Omental fat pad (tissue), 4 donors: ENCODE measurements around the gene RB1. TPM values are rescaled to one million over a fixed set of nuclear protein-coding genes. Genes with fewer than 3 reads are reported as not detected.

Source experiments
- ATAC-seq: fragments of 150-250 bp; one replicate; pipeline ENCODE4 v1.9.1; 2016; ENCODE audit warnings: mild to moderate bottlenecking, moderate library complexity; ENCODE audit not compliant: low FRiP score
- DNase-seq: peaks from one replicate; pipeline ENCODE4 v3.0.0-alpha.2; 2019; ENCODE audit warnings: low spot score
- CTCF ChIP-seq, 3 donors: fragments of 450-650 bp; IDR thresholded peaks; one replicate each; pipeline ENCODE4 v1.5.1; 2016 to 2017; ENCODE audit warnings: antibody characterized with exemption in 3 of 3, mild to moderate bottlenecking in 3 of 3, moderate library complexity in 2 of 3
- total RNA-seq, 4 donors: library from RNA; depleted of rRNA; stranded (reverse); fragments of >200 nt; gene quantifications; one replicate each; pipeline ENCODE4 v1.1.0, GENCODE V29; 2016

RB1 gene
- total RNA-seq, result 10 to 100 TPM; 26.5 to 42.6 (median 37.5) TPM

DNA sequence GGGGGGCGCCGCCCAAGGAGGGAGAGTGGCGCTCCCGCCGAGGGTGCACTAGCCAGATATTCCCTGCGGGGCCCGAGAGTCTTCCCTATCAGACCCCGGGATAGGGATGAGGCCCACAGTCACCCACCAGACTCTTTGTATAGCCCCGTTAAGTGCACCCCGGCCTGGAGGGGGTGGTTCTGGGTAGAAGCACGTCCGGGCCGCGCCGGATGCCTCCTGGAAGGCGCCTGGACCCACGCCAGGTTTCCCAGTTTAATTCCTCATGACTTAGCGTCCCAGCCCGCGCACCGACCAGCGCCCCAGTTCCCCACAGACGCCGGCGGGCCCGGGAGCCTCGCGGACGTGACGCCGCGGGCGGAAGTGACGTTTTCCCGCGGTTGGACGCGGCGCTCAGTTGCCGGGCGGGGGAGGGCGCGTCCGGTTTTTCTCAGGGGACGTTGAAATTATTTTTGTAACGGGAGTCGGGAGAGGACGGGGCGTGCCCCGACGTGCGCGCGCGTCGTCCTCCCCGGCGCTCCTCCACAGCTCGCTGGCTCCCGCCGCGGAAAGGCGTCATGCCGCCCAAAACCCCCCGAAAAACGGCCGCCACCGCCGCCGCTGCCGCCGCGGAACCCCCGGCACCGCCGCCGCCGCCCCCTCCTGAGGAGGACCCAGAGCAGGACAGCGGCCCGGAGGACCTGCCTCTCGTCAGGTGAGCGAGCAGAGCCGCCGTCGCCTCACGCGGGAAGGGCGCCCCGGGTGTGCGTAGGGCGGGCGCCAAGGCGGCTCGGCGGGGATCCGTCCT, at the start of gene RB1:
TSS of gene RB1 (plus strand) at position 393 of the 784 bp plus-strand sequence. CDS start at position 555, 162 bp downstream.
- ATAC-seq (peak; percentile 94), DNase-seq (peak; percentile 93)
- no peak for TF ChIP-seq CTCF (IDR thresholded peaks at IDR 0.05)

- ATAC-seq (no peak), DNase-seq (no peak)
- TF ChIP-seq CTCF (IDR thresholded peaks at IDR 0.05), result no peak
These were observed 49.7 kb upstream of the RB1 start for GRCh38 chr13:48253849-48254248.

DNA sequence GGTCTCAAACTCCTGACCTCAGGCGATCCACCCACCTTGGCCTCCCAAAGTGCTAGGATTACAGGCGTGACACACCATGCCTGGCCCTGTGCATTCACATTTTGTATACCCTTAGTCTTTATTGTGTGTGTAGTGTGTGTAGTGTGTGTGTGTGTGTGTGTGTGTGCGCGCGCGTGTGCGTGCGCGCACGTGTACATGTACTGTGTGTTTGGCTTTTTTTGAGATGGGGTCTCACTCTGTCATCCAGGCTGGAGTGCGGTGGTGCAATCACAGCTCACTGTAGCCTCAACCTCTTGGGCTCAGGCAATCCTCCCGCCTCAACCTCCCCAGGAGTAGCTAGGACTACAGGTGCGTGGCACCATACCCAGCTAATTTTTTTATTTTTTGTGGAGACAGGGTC, 48.5 kb upstream of the RB1 start:
- DNase-seq (no peak), ATAC-seq (no peak)
- TF ChIP-seq CTCF (IDR thresholded peaks at IDR 0.05), result no peak

DNA sequence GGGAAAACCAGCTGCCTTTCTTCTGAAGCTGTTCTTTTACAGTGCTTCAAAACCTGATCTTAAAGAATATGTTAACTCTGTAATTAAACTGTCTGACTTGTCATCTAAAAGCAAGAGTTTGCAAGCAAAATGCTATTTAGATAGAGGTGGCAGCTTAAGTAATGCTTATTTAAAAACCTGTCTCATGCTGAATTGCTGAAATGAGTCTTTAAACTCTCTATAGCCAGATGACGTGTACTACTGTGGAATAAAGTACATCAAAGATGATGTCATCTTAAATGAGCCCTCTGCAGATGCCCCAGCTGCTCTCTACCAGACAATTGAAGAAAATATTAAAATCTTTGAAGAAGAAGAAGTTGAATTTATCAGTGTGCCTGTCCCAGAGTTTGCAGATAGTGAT, 47.6 kb upstream of the RB1 start:
- ATAC-seq, result no peak
- no peak for DNase-seq
- TF ChIP-seq CTCF (IDR thresholded peaks at IDR 0.05), result no peak

GRCh38 chr13:48258002-48258401, 45.5 kb upstream of the RB1 start:
- DNase-seq (no peak), ATAC-seq (no peak)

DNA sequence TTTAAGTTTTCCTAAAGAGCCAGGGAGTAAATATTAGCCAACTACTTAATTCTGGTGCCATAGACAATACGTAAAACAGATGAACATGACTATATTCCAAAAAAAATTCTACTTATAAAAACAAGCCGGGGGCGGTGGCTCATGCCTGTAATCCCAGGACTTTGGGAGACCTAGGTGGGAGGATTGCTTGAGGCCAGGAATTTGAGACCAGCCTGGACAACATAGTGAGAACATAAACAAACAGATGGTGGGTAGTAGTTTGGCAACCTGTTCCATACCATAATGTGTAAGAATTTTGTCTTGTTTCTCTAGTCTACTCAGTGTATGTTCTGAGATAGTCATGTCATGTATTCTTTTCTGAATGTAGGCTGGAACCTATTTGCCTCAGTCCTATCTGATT, 45.1 kb upstream of the RB1 start:
- TF ChIP-seq CTCF (IDR thresholded peaks at IDR 0.05), result no peak
- no peak for DNase-seq

More at GRCh38 chr13:48258002-48258401, 45.5 kb upstream of the RB1 start:
- no peak for TF ChIP-seq CTCF (IDR thresholded peaks at IDR 0.05)

DNA sequence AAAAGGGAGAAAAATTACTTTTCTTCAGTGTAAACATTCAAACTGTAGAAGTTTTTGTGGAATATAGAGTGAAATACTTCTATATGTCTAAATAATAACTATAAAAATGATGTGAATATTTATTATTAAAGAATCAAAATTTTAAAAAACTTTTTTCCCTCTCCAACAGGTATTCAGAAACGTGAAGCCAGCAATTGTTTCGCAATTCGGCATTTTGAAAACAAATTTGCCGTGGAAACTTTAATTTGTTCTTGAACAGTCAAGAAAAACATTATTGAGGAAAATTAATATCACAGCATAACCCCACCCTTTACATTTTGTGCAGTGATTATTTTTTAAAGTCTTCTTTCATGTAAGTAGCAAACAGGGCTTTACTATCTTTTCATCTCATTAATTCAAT, 42.6 kb upstream of the RB1 start:
- DNase-seq, result no peak
- ATAC-seq, result no peak
- TF ChIP-seq CTCF (IDR thresholded peaks at IDR 0.05), result no peak

More for the DNA sequence above, 45.1 kb upstream of the RB1 start:
- no peak for ATAC-seq
